Gastroesophageal sphincter (tissue), 3 donors: ENCODE measurements around the gene MINDY2.
"Not testable (repeated sequence)": the region's sequence is repeated elsewhere in the genome, so short reads cannot be mapped to it uniquely, and the experiment has no call there.

Experiments used
- EP300 ChIP-seq: sonication (generic); formaldehyde crosslinking; IDR thresholded peaks from one replicate; pipeline ENCODE4 v1.6.1; 2017; ENCODE audit warnings: antibody characterized with exemption, mild to moderate bottlenecking
- POLR2A ChIP-seq, 2 donors: fragments of 450-650 bp; IDR thresholded peaks; one replicate each; pipeline ENCODE4 v1.6.1; 2017; ENCODE audit warnings: antibody characterized with exemption in 2 of 2, mild to moderate bottlenecking in 2 of 2, moderate library complexity in 1 of 2
- POLR2AphosphoS5 ChIP-seq: sonication (generic); formaldehyde crosslinking; IDR thresholded peaks from one replicate; pipeline ENCODE4 v1.6.1; 2017; ENCODE audit warnings: antibody characterized with exemption
- TF ChIP-seq, protein P1 (sequence below), 4 experiments: fragments of 200-600 bp in 2 of 4; fragments of 450-650 bp in 2 of 4; sonication (generic) in 1 of 4; IDR thresholded peaks; one replicate each; pipeline ENCODE4 v1.5.1; 2017 to 2019; ENCODE audit warnings: antibody characterized with exemption in 4 of 4, mild to moderate bottlenecking in 2 of 4, moderate library complexity in 2 of 4

DNA sequence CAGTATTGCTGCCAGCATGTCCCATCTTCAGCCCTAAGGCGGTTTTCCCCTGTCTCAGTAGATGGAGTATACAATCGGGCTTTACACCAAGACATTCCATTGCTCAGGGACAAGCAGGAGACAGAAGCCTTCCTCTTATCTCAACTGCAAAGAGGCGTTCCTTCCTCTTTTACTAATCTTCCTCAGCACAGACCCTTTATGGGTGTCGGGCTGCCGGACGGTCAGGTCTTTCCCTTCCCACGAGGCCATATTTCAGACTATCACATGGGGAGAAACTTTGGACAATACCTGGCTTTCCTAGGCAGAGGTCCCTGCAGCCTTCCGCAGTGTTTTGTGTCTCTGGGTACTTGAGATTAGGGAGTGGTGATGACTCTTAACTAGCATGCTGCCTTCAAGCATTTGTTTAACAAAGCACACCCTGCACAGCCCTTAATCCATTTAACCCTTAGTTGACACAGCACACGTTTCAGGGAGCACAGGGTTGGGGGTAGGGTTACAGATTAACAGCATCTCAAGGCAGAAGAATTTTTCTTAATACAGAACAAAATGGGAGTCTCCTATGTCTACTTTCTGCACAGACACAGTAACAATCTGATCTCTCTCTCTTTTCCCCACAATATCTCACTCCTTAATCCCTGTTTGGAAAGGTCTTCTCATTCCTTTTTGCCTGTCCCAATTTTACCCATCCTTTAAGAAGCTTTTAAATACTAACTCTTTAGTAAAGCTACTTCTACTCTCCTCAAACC lies 62.8 kb downstream of the MINDY2 start:
- TF ChIP-seq, protein P1, sequence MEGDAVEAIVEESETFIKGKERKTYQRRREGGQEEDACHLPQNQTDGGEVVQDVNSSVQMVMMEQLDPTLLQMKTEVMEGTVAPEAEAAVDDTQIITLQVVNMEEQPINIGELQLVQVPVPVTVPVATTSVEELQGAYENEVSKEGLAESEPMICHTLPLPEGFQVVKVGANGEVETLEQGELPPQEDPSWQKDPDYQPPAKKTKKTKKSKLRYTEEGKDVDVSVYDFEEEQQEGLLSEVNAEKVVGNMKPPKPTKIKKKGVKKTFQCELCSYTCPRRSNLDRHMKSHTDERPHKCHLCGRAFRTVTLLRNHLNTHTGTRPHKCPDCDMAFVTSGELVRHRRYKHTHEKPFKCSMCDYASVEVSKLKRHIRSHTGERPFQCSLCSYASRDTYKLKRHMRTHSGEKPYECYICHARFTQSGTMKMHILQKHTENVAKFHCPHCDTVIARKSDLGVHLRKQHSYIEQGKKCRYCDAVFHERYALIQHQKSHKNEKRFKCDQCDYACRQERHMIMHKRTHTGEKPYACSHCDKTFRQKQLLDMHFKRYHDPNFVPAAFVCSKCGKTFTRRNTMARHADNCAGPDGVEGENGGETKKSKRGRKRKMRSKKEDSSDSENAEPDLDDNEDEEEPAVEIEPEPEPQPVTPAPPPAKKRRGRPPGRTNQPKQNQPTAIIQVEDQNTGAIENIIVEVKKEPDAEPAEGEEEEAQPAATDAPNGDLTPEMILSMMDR (IDR thresholded peaks at IDR 0.05) = not testable (repeated sequence)
- not testable (repeated sequence) for TF ChIP-seq POLR2A (IDR thresholded peaks at IDR 0.05); EP300; POLR2AphosphoS5
